ENCODE measurements around the gene TP73.

DNA sequence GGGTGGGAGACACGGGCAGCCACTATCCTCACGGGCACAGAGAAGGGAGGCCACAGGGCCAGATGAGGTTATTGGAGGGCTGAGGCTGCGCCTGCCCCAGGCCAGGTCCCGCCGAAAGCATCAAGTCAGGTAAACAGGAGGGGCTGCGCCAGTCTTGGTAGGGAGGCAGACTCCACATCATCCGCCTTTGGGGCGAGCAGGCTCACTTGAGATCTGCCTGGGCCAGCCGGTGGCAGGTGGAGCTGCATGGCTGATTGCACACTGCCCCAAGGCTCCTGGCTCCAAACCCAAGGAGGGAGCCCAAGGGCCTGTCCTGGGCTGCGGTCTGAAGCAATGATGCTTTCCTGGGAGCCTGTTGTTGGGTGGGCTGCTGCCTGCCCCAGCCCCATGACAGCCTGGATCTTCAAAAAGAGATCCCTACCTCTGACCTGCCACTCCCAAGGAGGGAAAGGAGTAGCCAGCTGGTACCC, 124.8 kb downstream of the TP73 start:
- TF ChIP-seq, protein P1, sequence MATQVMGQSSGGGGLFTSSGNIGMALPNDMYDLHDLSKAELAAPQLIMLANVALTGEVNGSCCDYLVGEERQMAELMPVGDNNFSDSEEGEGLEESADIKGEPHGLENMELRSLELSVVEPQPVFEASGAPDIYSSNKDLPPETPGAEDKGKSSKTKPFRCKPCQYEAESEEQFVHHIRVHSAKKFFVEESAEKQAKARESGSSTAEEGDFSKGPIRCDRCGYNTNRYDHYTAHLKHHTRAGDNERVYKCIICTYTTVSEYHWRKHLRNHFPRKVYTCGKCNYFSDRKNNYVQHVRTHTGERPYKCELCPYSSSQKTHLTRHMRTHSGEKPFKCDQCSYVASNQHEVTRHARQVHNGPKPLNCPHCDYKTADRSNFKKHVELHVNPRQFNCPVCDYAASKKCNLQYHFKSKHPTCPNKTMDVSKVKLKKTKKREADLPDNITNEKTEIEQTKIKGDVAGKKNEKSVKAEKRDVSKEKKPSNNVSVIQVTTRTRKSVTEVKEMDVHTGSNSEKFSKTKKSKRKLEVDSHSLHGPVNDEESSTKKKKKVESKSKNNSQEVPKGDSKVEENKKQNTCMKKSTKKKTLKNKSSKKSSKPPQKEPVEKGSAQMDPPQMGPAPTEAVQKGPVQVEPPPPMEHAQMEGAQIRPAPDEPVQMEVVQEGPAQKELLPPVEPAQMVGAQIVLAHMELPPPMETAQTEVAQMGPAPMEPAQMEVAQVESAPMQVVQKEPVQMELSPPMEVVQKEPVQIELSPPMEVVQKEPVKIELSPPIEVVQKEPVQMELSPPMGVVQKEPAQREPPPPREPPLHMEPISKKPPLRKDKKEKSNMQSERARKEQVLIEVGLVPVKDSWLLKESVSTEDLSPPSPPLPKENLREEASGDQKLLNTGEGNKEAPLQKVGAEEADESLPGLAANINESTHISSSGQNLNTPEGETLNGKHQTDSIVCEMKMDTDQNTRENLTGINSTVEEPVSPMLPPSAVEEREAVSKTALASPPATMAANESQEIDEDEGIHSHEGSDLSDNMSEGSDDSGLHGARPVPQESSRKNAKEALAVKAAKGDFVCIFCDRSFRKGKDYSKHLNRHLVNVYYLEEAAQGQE (IDR thresholded peaks at IDR 0.05; ENCODE audit: insufficient read depth in 1 of 2, low read depth in 2 of 2, low read length in 2 of 2), result no peak
- TF ChIP-seq TAF1 (IDR thresholded peaks at IDR 0.05; ENCODE audit: borderline replicate concordance, insufficient read depth, low read length), result no peak
- no peak for TF ChIP-seq POLR2AphosphoS5 (IDR thresholded peaks at IDR 0.05; ENCODE audit: low read depth, low read length)
- no peak for TF ChIP-seq SIN3A (IDR thresholded peaks at IDR 0.05; ENCODE audit: borderline replicate concordance, insufficient read depth, low read length)
- TF ChIP-seq FOXP2 (optimal IDR thresholded peaks at IDR 0.05; ENCODE audit: borderline replicate concordance, extremely low read depth, extremely low read length, insufficient read depth), result no peak
